GM10248 (cell line): ENCODE data around the gene BAIAP2L2.
"Not testable (repeated sequence)": the region's sequence is repeated elsewhere in the genome, so short reads cannot be mapped to it uniquely, and the experiment has no call there.

Source experiments
- CTCF ChIA-PET: fragments of 300-600 bp; sonication (Branson Sonifier 250); formaldehyde crosslinking; extraction: SDS; loops from one replicate; lab custom pipeline; 2021; ENCODE audit warnings: antibody characterized with exemption; lab: Yijun Ruan, JAX
- POLR2A ChIA-PET: fragments of 350-650 bp; sonication (Branson Sonifier 250); formaldehyde crosslinking; extraction: SDS; loops from one replicate; lab custom pipeline; 2020; ENCODE audit warnings: antibody characterized with exemption; lab: Yijun Ruan, JAX
- DNase-seq: peaks from one replicate; pipeline ENCODE4 v3.0.0; 2012; ENCODE audit errors: extremely low spot score
- TF ChIP-seq, protein P1 (sequence below): IDR thresholded peaks from 2 replicates; pipeline ENCODE4 v1.5.1; 2012; ENCODE audit warnings: mild to moderate bottlenecking, low read depth; ENCODE audit errors: extremely low read depth, missing control alignments, control extremely low read depth

The BAIAP2L2 gene

DNA sequence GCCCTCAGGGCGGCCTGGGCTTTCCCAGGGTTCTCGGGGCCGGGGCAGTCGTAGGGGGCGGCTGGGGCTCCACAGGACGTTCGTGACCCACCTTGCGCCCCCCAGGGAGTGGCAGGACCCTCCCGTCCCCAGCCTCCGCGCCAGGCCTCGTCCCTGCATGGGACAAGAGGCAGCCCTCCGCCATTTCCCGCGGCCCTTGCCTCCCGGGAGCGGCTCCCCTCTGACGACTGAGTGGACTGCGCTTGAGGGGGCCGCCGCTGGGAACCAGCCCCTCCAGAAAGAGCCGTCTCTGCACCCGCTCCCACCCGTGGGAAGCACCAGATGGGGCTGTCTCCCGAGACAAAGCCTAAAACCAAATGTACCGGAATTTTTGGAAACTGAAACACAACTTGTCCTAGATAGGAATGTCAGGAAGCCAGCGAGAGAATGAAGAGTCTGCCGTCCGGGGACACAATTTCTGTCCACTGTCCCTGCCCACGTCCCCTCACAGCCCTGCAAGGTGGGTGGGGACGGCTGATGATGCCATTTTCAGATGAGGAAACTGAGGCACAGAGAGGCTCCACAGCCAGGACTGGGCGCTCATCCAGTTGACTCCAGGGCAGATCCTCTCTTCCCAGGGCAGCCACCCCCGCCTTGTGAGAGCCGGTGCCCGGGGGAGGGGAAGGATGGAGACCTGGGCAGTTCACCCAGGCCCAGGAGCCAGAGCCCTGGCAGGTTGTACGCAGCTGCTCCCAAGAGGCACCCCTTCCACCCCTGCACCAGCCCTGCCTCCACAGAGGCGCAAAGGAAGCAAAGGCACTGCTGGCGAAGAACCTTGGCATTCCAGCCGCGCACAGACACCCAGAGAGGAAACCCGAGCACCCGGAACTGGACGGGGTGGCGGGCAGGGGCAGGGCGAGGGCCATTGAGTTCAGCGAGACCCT is 71.3 kb downstream of the BAIAP2L2 start:
- CTCF ChIA-PET: interaction anchor here (1.6 kb wide), 1 partner anchor 13 kb away, joined by 13 read pairs; no protein-coding TSS in a partner anchor
- DNase-seq: no peak
- POLR2A ChIA-PET: no interaction called here
- TF ChIP-seq, protein P1, sequence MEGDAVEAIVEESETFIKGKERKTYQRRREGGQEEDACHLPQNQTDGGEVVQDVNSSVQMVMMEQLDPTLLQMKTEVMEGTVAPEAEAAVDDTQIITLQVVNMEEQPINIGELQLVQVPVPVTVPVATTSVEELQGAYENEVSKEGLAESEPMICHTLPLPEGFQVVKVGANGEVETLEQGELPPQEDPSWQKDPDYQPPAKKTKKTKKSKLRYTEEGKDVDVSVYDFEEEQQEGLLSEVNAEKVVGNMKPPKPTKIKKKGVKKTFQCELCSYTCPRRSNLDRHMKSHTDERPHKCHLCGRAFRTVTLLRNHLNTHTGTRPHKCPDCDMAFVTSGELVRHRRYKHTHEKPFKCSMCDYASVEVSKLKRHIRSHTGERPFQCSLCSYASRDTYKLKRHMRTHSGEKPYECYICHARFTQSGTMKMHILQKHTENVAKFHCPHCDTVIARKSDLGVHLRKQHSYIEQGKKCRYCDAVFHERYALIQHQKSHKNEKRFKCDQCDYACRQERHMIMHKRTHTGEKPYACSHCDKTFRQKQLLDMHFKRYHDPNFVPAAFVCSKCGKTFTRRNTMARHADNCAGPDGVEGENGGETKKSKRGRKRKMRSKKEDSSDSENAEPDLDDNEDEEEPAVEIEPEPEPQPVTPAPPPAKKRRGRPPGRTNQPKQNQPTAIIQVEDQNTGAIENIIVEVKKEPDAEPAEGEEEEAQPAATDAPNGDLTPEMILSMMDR: no peak

DNA sequence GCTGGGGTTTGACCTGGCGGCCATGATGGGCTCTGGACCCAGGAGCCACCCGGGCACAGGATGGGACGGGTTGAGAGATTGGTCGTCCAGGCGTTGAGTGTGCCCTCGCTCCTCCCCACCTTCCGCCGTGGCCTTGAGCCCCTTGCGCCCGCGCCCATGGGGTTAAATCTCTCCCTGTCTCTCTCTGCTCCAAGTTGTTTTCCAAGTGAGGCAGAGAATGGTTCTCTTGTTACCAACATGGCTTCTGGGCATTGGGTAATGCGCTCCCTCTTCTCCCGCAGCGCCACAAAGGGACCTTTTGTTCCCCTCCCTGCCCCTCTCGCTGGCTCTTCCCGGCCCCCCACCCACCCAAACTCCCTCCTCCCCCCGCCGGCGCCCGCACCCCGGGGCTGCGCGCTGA is 72.1 kb downstream of the BAIAP2L2 start:
- ChIA-PET CTCF (interaction anchor here (1.3 kb wide), 1 partner anchor 14 kb away, joined by 6 read pairs; no protein-coding TSS in a partner anchor), POLR2A (interaction anchor here (0.5 kb wide), 1 partner anchor 66 kb away, joined by 3 read pairs; no protein-coding TSS in a partner anchor)
- DNase-seq: no peak
- TF ChIP-seq, protein P1: no peak

DNA sequence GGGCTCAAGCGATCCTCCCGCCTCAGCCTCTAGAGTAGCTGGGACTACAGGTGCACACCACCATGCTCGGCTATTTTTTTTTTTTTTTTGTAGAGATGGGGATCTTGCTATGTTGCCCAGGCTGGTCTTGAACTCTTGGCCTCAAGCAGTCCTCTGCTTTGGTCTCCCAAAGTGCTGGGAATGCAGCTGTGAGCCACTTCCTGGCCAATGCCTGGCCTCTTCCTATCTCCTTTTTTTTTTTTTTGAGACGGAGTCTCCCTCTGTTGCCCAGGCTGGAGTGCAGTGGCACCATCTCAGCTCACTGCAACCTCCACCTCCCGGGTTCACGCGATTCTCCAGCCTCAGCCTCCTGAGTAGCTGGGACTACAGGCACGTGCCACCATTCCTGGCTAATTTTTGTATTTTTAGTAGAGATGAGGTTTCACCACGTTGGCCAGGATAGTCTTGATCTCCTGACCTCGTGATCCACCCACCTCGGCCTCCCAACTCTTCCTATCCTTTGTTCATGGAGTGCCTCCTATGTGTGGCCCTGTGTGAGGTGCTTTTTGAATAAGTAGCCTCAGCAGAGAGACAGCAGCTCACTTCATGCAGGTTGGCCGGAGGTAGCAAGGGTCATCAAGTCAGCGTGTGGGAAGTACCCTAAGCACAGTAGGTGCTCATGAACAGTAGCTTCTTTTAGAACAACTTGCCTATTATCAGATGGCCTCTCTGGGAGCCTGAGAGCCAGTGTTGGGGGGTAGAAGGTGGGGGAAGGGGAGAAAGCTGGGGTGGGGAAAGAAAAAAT is 72.9 kb downstream of the BAIAP2L2 start:
- POLR2A ChIA-PET: interaction anchor here (0.5 kb wide), 1 partner anchor 65 kb away, joined by 3 read pairs; no protein-coding TSS in a partner anchor
- CTCF ChIA-PET: interaction anchor here (1.1 to 1.3 kb wide), 2 partner anchors 15 to 77 kb away, joined by 3 to 6 read pairs; no protein-coding TSS in a partner anchor
- not testable (repeated sequence) for DNase-seq

DNA sequence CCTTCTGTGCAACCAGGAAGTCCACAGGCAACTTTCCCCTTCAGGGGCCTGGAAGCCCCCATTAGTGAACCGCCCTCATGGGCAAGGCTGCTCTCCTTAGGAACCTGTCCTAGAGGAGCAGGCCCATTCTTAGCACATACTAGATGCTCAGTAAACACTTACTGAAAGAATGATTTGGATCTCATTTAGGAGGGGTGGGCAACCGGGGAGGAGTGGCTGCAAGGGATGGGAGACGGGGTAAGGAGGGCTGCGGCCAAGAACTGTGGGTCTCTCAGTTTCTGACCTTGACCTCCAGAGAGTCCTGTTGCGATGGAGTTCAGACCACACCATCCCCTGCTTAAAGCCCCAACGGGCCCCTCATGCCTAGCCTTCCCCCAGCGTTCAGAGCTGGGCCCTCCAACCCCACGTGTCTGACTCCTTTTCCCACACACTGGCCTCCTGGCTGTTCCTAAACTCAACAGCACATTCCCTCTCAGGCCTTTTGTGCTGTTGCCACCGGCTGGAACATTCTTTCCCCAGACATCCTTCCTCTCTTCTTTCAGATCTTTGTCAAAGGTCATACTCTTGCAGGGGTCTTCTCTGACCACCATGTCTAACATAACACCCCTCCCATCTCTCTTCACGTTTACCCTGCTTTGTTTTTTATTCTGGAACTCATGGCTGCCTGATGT is 74.0 kb downstream of the BAIAP2L2 start:
- POLR2A ChIA-PET: no interaction called here
- CTCF ChIA-PET: no interaction called here
- TF ChIP-seq, protein P1: no peak

DNA sequence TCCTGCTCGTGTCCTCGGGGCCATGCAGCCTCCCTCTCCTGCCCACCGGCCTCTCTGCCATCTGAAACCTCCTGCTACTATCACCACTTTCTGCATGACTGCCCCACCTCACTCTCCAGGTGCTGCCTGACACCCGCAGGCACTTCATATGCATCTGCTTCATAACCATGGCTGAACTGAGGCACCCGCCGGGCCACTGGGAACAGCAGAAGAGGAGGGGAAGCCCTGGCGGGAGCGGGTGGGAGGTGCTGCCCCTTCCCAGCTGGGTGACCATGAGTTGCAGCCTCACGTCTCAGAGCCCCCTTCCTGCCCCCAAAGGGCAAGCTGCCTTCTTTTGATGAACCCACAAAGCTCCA is 75.0 kb downstream of the BAIAP2L2 start:
- CTCF ChIA-PET: no interaction called here
- POLR2A ChIA-PET: no interaction called here
- TF ChIP-seq, protein P1: no peak
- DNase-seq: no peak

More for the DNA sequence above, 74.0 kb downstream of the BAIAP2L2 start:
- no peak for DNase-seq
